T-helper 1 cell (primary cell): ENCODE results near the gene FLT3LG.
A peak's percentile ranks its signal among the peaks of the same experiment; 100 is the strongest.

Source experiments
- DNase-seq, 5 donors: peaks; one replicate each; pipeline ENCODE4 v3.0.0-alpha.2; 2012 to 2020

FLT3LG gene

DNA sequence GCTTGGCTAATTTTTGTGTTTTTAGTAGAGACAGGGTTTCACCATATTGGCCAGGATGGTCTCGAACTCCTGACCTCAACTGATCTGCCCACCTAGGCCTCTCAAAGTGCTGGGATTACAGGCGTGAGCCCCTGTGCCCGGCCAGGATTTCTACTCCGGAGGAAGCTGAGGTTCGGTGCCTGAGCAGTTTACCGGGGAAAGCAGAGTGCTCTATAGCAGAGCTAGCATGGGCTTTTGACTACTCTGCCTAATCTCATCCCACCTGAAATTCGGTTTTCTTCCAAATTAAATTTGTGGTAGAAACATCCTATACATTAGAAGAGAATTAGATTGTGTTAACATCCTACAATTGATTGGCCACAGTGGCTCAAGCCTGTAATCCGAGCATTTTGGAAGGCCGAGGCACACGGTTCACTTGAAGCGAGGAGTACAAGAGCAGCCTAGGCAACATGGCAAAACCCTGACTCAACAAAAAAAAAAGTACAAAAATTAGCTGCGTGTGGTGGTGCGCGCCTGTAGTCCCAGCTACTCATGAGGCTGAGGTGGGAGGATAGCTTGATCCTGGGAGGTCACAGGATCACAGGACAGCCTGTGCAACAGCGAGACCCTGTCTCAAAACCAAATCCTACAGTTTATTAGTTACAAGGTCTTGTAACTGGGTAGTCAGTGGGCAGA, 15.0 kb downstream of the FLT3LG start:
- DNase-seq: no peak

DNA sequence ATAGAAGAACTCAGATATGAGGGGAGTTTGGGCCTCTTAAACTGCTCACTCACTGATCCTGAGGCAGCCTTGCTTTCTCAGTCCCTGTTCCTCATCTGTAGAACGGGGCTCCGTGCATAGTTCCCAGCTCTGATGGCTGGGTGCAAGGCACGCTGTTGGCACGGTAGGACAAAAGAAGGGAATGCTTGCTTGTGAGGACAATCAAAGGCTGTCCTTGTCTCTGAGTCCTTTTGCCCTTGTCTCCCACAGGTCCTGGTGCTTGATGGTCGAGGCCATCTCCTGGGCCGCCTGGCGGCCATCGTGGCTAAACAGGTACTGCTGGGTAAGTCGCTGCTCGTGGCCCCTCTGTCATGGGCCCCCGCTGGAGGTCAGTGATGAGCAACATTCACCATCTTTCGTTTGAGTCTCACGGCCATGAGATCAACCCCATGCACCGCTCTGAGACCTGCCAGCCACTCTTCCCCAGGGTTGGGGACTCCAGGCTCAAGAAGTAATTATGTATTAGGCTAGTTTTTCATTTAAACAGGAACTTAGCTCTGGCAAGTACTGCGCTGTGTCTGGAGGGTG, 15.7 kb downstream of the FLT3LG start:
- DNase-seq: peak in 1 of 5 donors; percentile 60

DNA sequence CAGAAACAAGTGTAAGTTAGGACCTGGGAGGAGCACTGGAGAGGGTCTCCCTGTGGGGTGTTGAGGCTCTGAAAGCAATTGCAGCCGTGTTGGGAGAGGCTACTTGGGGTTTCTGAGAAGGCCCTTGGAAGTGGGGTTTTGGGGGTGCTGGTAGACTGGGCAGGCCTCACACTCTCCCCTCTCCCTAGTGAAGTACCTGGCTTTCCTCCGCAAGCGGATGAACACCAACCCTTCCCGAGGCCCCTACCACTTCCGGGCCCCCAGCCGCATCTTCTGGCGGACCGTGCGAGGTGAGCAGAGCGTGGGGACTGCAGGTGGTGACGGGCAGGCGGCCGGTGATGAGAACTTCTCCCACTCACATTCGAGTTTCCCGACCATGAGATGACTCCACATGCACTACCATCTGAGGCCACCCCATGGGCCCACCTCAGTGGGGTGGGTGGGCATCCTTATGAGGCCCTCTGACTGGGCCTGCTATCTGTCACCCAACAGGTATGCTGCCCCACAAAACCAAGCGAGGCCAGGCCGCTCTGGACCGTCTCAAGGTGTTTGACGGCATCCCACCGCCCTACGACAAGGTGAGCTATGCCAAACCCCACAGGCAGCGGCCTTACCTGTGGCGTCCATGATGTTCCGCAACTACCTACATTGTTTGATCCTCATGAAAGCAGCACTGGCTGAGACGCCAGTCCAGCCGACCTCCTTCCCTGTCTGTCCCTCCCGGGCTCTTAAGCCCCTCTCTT, 16.4 kb downstream of the FLT3LG start:
- DNase-seq: no peak

DNA sequence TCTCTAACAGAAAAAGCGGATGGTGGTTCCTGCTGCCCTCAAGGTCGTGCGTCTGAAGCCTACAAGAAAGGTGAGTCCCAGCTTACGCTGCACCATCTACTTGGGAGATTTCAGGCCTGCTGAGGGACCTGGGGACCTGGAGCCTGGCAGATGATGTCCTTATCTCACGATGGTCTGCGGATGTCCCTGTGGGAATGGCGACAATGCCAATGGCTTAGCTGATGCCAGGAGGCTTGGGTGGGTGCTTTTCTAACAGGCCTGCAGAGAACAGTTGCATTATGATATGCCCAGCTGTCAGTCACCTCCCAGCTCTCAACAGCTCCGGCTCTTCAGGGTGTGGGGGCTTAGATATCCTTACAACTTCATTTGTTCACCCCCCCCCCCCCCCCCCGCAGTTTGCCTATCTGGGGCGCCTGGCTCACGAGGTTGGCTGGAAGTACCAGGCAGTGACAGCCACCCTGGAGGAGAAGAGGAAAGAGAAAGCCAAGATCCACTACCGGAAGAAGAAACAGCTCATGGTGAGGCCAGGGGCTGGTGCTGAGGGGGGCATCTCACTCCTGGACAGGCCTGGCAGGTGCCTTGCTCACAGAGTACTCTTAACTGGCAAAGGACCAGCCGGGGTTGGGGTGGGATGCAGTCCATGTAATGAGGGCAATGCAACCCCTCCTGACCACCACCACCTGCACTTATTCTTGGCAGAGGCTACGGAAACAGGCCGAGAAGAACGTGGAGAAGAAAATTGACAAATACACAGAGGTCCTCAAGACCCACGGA, 17.2 kb downstream of the FLT3LG start:
- no peak for DNase-seq

DNA sequence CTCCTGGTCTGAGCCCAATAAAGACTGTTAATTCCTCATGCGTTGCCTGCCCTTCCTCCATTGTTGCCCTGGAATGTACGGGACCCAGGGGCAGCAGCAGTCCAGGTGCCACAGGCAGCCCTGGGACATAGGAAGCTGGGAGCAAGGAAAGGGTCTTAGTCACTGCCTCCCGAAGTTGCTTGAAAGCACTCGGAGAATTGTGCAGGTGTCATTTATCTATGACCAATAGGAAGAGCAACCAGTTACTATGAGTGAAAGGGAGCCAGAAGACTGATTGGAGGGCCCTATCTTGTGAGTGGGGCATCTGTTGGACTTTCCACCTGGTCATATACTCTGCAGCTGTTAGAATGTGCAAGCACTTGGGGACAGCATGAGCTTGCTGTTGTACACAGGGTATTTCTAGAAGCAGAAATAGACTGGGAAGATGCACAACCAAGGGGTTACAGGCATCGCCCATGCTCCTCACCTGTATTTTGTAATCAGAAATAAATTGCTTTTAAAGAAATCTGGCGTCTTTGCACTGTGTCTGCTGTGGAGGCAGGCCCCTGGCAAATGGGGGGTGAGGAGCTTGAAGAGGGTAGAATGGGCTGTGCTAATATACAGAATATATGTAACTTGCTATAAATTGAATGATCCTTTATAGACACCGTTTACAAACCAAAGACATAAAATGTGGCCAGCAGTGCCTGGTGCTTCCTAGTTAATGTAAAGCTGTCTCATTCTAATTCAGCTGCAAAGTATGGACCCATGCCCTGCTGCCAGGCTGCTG, 18.0 kb downstream of the FLT3LG start:
- DNase-seq: no peak

DNA sequence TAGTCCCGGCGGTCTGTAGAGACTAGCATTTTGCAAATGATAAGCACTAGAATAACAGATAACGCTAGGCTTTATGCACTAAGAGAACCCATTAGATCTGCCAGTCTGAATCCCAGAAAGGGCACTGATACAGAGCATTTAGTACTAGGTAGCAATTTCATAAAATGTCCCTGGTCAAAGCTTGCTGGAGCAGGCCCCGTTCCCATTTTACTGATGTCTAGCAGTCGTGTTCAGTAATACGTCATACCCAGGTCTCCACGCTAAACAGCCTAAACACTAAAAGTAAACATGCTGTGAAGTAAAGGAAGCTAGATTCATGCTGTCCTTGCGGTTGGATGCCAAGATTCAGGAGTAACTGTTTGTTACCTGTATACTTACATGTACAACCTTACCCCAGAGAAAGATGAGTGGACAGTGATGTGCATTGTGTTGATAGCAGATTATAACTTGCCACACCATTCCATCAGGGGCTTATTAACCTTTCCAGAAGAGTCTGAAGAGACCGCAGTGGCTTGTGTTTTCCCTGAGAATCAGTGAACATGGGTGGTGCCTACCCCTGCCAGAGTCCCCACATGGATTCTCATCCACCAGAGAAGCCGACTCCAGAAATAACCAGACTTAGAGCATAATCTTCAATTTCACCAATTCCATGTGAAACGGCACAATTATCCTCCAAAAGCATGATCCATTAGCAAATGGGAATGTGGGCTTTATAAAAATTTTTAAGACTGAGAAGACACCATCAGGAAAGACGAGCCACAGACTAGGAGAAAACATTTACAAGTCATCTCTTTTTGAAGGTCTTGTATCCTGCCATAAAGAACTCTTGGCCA, 18.8 kb downstream of the FLT3LG start:
- DNase-seq: no peak

DNA sequence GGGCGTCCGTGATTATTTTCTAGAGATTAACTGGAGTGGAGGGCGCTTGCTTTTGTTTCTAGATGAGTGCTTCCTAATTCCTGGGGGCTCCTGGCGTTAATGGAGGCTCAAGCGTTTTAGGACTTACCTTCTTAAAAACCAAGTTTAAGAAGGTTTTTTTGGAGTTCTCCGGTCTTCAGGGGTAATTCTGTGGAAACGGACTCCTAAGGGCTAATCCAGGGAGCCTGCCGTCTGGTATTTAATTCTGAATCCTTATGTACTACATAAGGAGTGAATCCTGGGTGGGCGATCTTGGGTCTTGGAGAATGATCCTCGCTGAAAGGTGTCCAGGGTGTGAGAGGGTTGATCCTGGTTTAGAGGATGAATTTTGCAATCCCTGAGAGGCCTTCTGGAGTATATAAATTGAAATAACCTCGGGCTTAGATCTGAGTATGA, 22.6 kb downstream of the FLT3LG start:
- DNase-seq: no peak

DNA sequence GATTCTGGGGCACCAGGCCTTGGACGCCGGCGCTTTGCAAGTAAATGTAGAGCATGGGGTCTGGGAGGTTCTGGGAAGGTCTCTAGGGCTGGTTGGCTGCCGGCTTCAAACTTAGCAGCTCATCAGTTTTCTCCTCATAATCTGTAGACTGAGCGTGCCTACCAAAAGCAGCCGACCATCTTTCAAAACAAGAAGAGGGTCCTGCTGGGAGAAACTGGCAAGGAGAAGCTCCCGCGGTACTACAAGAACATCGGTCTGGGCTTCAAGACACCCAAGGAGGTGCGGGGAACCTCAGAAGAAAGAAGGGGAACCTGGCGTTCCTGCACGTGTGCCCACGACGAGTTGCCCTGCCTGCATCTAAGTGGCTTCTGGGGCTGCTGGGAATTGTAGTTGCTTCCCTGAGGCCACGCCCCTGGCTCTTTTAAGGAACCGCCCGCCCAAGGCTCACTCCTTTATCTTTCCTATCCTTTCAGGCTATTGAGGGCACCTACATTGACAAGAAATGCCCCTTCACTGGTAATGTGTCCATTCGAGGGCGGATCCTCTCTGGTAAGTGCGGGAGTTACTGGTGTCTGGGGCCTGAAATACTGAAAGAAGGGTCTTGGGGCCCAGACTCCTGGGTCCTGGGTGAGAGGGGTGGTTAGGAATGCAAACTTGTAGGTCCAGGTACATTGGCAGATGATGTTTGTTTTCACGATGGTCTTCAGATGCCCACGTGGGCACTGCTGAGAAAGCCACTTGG, 23.2 kb downstream of the FLT3LG start:
- peak; percentile 63 to 82 (median 74) for DNase-seq

DNA sequence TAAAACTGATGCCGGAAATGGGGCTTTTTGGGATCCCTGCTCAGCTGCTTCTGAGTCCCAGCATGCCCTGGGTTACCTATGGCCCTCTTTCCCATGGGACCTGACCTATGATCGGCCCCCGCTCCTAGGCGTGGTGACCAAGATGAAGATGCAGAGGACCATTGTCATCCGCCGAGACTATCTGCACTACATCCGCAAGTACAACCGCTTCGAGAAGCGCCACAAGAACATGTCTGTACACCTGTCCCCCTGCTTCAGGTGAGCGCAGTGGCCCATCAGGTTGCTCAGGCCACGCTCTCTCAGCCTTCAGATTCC, 23.7 kb downstream of the FLT3LG start:
- DNase-seq: no peak

DNA sequence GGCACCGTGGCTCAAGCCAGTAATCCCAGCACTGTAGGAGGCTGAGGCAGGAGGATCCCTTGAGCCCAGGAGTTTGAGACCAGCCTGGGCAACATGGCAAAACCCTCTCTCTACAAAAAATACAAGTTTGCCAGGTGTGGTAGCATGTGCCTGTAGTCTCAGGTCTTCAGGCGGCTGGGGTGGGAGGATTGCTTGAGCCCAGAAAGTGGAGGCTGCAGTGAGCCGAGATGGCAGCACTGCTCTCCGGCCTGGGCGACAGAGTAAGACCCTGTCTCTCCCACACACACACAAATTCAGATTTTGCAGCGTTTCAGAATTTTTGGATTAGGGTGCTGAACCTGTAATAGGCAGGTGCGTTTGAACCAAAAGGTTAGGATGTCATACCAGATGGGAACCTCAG, 24.5 kb downstream of the FLT3LG start:
- no peak for DNase-seq

DNA sequence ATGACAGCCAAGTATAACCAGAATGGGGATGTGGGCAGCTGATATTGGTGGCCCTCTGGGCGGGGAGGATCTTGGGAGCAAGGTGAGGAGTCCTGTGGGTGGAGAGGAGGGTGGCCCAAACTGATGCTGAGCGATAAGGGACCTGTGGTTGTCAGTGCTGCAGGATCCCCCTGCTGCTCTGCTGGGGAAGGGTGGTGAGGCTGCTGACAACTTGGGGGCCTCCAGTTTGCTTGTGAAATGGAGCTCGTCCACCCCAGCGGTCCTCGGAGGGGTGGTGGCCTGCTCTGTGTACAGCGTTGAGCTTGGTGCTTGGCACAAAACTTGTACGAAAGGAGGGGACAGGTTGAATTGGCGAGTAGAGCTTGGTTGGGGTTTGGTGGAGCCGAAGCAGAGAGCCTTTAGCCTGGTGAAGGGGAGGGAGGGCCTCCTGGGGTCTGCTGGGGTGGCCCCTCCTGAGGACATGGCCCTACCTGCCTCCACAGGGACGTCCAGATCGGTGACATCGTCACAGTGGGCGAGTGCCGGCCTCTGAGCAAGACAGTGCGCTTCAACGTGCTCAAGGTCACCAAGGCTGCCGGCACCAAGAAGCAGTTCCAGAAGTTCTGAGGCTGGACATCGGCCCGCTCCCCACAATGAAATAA, 25.1 kb downstream of the FLT3LG start:
- DNase-seq: peak in 1 of 5 donors; percentile 53

DNA sequence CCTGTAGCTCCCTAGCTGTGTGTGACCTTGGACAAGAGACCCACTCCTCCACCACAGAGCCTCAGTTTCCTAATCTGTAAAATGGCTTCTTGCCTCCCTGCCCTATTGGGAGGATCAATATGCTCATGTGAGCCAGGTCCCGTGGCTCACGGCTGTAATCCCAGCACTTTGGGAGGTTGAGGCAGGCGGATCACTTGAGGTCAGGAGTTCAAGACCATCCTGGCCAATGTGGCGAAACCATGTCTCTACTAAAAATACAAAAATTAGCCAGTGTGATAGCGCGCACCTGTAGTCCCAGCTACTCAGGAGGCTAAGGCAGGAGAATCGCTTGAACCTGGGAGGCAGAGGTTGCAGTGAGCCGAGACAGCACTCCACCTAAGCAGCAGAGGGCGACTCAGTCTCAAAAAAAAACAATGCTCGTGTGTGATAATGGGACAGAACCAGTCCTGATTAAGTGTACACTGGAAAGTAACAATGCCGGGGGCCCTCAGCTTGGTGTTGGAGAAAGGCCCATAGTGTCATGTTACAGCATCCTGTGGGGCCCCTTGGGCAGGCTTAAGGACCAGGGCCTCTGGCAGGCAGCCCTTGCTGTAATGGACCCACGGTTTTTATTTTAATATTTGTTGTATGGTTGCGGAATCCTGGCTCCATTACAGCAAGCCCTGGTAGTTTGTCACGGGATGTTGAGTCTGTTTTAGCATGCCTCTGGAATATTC, 29.0 kb downstream of the FLT3LG start:
- peak in 1 of 5 donors; percentile 72 for DNase-seq

DNA sequence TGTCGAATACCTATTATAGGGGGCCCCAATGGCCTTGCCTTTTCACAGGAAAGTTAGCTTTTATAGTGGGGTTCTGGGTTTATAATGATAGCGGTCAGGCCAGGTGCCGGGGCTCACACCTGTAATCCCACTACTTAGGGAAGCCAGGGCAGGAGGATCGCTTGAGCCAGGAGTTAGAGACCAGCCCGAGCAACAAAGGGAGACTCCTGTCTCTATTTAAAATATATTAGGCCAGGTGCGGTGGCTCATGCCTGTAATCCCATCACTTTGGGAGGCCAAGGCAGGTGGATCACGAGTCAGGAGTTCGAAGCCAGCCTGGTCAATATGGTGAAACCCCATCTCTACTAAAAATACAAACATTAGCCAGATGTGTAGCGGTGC, 29.6 kb downstream of the FLT3LG start:
- DNase-seq: no peak

DNA sequence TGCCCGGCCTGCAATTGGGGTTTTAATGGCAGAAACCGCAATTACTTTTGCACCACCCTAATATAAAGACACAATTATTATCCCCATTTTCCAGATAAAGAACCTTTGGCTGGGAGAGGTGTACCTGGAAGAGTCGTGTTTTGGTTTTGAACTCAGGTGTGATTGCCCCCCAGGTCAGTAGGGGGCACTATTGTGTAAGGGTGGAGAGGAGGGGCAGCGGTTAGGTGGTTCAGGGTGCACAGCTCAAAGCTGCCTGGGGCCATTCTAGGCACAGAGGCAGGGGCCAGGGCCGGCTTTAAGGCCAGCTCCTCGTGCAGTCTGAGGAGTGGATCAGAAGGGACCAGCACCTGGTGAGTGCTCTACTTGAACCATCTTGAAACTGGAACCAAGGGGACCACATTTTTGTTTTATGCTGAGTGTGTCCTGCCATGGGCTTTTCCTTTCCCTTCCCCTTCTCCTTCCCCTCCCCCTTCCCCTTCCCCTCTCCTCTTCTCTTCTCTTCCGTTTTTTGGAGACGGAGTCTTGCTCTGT, 32.6 kb downstream of the FLT3LG start:
- peak; percentile 48 to 78 (median 67) for DNase-seq

DNA sequence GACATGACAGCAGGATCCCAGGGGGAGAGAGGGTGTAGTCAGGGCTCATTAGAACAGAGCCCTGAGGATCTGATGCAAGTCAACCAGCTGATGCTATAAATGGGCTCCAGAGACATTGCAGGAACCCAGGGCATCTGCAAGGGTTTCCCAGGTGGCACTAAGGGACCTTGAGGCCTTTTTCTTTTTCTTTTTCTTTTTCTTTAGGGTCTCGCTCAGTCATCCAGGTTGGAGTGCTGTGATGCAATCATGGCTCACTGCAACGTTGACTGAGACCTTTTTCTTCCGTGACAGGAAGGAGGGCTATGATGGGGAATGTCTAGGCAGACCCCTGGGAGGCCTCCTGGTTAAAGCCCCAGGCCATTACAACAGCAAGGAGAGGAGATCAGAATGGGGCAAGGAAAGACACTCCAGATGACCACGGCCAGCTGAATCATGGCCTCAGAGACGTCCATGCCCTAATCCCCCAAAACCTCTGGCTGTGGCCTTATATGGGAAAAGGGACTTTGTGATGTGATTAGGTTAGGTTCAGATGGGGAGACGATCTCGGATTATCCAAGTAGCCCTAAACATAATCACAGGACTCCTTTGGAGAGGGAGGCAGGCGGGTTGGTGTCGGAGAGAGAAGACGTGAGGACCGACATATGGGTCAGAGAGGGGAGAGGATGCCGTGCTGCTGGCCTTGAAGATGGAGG, 33.9 kb downstream of the FLT3LG start:
- DNase-seq: no peak

DNA sequence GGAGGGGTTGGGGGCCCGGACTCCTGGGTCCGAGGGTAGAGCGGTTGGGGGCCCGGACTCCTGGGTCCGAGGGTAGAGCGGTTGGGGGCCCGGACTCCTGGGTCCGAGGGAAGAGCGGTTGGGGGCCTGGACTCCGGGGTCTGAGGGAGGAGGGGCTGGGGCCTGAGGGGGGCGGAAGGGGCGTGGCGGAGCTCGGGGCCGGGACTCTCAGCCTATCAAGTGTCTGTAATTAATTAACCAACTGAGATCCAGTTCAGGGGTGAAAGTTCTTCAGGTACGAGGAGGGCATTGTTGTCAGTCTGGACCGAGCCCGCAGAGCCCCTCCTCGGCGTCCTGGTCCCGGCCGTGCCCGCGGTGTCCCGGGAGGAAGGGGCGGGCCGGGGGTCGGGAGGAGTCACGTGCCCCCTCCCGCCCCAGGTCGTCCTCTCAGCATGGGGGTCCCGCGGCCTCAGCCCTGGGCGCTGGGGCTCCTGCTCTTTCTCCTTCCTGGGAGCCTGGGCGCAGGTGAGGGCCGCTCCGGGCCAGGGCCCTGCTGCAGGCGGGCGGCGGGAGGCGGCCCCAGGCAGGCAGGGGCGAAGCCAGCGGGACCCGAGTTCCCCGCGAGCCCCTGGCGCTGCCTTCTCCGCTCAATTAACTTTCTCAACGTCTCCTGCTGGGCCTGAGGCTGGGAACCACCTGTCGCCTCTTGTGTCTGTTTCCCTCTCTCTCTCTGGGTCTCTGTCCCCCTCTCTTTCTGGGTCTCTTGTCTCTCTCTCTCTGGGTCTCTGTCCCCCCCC, 39.1 kb downstream of the FLT3LG start:
- no peak for DNase-seq

DNA sequence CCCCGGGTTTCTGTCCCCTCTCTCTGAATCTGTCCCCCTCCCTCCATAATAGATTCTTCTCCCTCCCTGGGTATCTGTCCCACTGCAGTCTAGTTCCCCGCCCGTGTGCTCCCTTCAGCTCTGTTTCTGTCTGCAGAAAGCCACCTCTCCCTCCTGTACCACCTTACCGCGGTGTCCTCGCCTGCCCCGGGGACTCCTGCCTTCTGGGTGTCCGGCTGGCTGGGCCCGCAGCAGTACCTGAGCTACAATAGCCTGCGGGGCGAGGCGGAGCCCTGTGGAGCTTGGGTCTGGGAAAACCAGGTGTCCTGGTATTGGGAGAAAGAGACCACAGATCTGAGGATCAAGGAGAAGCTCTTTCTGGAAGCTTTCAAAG, 39.7 kb downstream of the FLT3LG start:
- DNase-seq: no peak

DNA sequence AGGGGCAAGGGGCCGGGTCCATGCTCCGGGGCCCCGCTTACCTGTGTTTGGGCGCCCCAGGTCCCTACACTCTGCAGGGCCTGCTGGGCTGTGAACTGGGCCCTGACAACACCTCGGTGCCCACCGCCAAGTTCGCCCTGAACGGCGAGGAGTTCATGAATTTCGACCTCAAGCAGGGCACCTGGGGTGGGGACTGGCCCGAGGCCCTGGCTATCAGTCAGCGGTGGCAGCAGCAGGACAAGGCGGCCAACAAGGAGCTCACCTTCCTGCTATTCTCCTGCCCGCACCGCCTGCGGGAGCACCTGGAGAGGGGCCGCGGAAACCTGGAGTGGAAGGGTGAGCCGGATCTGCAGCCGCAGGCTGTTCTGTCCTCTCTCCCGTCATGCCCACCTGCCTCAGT, 40.1 kb downstream of the FLT3LG start:
- no peak for DNase-seq
